HG03439 (cell line): ENCODE measurements around the gene SH3GLB2.
"Not testable (repeated sequence)": the region's sequence is repeated elsewhere in the genome, so short reads cannot be mapped to it uniquely, and the experiment has no call there.

Source experiments
- ATAC-seq: cut with Tn5 transposase; IDR thresholded peaks from one replicate; pipeline ENCODE4 v1.9.1; 2021; ENCODE audit warnings: mild to moderate bottlenecking, moderate library complexity; ENCODE audit not compliant: unreplicated experiment

The SH3GLB2 gene

DNA sequence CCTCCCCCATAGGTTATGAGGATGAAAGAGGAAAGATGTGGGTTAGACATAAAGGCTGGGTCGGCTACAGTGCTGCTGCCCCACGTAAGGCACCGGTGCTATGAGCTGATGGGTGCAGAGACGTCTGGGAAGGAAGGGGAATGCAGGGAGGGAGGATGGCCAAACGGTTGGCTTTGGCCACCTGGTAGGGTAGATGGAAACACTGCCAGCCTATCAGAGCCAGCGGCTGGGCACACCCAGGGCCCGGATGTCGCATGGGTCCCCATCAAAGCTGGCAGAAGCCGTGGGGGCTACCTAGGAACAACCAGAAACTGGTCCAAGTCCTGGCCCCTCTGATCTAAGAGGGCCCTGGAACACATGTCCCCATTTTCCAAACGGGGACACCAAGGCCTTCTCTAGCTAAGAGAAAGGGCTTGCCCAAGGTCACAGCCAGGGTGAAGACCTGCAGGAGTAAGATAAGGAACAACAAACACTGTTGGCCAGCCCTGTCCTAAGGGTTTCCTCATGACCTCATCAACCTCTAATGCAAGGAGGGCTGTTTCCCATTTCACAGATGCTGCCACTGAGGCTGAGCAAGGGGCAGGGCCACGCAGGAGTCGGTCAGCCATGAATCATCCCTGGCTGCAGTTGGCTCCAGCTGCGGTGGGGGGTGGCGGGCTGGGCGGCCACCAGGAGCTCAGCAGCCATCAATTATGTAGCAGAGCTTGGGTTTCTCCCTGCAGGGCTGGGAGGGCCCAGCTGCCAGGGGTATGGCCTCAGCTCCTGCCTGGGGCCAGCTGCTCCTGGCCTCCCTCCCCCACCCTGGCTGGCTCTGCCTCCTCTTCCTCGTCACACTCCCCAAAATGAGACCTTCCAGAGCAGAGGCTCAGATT is 4.9 kb downstream of the SH3GLB2 start:
- ATAC-seq, result no peak

DNA sequence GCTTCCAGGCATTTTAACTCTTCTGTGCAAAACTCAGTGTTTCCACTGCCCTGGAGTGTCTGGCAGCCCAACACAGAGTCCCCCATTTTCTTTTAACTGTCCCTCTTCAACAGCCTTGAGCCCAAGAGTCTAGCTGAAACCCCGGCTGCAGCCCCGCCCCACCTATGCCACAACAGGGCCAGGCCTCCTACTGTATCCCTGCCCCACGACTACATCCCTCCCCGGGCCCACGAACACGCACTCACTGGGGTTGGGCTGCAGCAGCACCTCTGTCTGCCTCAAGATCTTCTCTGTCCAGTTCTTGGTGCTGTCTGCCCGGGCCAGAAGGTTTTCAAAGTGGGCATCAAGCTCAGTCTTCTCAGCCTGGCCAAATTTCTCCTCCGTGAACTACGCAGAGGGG is 6.1 kb downstream of the SH3GLB2 start:
- ATAC-seq, result no peak

DNA sequence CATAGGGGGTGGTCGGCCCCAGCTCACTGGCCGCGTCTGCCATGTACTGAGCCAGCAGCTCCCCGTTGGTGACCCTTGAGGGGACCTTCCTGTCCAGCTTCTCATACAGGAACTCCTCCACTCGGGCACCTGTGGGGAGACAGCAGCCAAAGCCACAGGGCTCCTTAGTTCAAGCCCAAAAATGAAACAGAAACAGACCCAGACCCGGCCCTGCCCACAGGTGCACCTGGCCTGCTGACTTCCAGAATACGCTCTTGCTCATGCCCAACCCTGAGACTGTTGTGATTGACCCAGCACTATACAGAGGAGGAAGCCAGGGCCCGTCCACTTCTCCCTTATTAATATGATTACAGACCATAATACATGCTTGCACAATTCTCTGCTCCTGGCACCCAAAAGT is 7.0 kb downstream of the SH3GLB2 start:
- peak; percentile 56 for ATAC-seq

DNA sequence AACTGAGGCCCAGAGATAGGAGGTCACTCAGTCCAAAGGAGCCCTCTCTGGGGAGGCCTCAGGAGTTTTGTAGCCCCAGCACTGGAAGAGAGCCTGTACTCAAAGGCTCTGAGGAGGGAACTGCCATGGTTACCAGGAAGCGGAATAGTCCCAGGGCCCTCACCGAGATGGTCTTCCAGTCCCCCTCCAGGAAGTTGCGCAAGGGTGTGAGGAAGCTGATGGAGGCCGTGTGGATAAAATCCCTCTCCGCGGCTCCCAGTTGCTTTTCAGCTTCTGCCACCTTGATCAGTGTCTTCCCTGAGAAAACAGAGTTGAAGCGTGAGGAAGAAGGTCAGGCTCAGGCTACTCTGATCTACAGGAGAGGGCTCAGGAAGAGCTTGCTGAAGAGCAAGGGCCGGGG is 13.5 kb downstream of the SH3GLB2 start:
- no peak for ATAC-seq

DNA sequence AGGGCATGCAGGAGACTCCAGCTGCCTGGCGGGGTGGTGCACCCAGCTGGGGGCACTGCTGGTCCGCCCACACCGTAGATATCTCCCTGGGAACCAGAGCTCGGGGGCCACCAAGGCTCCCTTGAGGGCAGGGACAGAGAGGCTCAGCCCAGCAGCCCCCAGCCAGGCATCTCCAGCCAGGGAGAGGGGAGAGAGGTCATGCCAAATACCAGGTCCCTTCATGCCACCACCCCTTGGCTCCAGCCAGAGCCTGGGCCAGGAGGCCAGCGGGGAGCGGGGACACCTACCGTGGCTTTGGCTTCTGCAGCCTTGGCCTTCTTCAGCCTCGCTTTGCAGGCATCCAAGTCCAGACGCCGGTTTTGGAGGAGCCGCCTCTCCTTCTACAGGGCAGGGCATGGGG is 14.0 kb downstream of the SH3GLB2 start:
- ATAC-seq, result no peak

DNA sequence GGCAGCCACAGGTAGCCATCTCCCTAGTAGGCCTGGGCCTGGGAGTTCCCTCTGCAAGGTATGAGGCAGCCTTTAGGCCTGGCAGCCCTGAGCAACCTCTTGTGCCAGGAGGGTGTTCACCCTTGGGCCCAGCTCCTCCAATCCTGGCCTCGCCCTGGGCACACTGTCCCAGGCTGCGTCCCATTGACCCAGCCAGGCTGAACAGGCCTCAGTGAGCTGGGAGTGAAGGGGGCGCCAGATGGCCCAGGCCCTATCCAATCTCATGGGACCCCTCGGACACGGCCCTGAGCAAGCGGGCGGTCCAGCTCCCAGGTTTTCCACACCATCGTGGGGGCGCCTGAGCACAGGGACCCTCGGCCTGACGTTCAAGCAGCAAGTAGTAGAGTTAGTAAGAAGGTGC is 14.5 kb downstream of the SH3GLB2 start:
- no peak for ATAC-seq

DNA sequence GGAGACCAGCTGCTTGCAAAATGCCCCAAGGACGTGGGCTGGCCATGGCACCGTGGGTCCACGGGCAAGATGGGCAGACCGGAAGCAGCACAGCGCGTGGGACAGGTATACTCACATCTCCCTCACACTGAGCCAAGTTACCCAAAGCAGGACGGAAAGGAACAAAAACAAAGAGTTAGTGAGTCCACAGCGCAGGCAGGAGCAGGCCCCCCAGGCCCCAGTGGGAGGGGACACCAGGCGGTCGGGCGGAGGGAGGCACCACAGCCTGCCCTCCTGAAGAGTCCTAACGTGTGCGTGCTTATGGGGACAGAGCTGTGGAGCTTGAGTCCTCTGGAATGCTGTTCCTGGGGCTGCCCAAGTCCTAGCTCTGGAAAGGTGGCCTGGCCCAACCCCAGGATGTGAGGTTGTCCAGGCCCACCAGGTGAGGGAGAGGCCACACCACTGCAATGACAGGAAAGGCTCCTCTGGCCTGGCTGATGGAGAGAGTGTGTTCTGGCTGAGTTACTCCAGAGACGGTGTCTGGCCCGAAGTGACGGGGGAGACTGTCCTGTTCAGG is 15.2 kb downstream of the SH3GLB2 start:
- ATAC-seq, result no peak

DNA sequence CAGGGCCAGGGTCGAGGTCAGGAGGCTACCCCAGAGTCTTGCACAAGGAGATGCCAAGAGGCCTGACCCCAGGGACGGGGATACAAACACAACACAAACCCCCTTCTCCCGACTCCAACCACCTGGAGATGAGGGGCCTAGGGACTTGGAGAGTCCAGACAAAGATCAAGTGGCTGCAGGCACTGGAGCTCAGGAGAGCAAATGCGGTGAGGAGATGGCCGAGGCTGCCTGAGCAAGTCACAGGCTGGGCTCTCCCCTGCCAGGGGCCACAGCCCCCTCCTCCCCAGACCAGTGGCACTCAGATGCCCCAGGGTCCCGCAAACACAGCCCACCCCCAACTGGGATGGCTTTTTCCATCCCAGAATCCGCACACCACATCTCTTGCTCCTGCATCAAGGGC is 15.8 kb downstream of the SH3GLB2 start:
- no peak for ATAC-seq

DNA sequence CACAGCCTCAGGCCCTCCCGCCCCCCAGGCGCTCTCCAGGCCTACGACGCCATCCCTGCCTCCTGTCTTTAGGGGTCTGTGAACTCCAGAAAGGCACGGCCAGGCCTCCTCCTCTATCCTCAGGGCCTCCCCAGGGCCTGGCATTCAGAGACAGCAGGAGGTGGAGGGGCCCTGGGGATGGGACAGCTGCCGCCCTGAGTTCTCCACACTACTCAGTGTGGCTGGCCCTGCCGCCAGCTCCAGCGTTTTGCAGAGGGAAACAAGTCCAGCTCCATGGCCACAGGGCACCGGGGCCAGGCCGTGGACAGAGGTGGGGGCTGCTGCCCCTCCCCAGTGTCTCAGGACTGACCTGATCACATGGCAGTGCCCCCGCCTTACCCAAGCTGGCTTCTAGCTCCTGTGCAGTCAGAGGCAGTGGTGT is 16.4 kb downstream of the SH3GLB2 start:
- no peak for ATAC-seq

DNA sequence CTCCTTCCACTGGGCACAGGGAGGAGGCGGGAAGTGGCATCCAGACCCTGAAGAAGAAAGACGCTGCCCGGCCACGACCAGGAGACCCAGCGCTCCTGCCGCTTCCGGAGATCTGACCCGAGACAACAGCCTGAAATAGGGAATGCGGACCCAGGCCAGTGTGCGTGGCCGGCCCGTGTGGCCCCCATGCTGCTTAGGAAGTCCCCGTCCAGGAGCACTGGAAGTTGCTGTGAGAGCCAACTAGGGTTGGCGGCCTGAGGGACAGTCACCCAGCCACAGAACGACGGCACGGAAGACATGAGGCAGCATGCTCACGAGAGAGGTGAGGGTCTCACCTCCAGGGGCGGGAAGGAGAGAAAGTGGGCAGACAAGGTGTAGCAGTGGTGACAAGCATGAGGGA is 17.0 kb downstream of the SH3GLB2 start:
- ATAC-seq, result no peak

DNA sequence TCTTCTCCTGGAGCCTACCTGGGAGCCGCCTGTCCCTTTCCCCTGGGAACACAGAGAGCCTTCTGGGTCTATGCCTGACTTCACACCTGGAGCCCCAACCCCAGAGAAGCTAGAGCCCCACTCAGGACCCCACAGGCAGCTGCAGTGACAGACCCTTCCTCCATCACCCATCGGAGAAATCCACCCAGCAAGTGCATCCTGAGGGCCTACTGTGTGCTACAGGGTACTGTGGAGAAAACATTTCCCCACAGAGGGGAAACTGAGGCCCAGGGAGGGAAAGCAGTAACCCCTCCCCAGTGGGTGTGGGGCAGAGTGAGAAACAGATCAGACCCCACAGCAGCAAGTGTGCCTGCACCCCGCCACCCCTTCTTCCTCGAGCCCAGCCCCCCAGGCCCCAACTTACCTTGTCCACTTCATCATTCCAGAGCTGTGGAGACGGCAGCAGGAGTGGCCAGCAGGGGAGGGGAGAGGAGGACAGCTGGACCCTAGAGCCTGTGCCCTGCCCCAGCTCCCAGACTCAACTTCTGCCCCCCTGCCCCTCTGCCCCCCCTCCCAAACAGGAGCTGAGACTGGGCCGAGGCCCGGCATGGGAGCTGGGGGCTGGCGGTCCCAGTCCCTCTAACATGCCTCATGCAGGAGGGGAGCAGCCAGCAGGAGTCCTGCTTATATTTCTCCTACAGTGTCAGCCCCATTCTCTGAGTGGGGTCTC is 17.7 kb downstream of the SH3GLB2 start:
- no peak for ATAC-seq

DNA sequence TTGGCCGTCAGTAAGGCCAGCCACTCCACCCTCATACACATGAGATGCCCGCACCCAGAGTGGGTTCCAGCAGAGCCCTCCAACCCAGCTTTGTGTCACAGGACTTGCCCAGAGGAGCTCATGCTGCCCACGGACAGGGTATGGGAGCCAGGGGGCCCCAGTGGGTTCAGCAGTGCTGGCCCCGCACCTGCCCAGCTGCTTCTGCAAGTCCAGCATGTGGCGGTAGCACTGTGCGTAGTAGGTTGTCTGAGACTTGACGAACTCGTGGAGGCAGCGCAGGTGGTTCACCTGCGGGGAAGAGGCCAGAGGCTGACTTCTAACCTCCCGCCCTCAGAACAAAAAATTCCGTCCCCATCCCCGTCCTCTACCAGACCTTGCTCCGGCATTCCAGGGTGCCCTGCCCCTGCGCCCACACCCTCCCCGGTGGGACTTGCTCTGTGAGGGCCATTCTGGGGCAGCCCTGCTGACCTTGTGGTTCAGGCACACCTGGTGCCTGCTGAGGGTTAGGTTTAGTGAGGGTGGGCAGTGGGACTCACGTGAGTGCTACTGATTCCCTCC is 18.5 kb downstream of the SH3GLB2 start:
- ATAC-seq, result no peak

DNA sequence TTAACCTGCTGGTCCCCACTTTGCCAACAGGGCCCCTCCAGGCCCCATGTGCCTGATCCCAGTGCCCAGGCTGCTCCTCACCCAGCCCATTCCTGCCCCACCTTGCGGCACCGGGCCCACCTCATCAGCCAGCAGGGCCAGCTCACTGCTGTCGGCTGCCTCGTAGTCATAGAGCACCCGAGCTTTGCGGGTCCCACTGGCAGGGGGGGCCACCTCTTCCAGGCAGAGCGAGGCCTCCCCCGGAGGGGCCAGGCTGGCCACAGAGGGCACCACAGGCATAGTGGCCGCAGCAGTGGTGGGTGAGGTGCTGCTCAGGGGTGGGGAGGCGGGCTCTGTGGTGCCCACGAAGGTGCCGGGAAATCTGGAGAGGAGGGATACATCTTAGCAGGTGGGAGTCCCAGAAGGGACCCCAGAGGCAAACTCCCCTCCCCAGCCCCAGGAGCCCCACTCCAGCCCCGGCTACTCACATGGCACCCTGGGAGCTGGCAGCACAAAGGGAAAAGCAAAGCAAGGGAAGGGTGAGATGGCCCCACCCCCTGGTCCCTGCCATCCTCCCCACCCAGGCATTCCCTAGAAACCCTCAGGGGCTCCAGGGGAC is 19.0 kb downstream of the SH3GLB2 start:
- ATAC-seq, result no peak

DNA sequence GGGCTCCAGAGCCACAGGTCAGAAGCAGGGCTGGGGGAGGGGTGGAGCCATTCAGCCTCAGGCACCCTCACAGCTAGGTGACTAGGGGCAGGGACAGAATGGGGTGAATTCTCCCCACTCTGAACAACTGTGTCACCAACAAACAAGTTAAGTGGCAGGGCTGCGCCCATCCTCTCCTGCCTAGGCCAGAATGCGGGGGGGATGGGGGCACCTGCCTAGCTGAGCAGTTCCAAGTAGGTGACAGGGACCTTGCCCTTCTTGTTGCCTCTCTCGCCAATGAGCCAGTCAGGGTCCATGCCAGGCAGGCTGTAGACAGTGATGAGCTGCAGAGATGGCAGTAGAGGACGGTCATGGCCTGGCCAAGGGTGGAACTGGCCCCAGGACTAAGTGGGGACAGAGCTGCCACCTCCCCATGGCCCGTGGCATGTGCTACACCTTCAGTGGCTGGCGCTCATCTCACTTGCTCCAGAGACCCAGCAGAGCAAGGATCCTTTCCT is 19.6 kb downstream of the SH3GLB2 start:
- no peak for ATAC-seq

DNA sequence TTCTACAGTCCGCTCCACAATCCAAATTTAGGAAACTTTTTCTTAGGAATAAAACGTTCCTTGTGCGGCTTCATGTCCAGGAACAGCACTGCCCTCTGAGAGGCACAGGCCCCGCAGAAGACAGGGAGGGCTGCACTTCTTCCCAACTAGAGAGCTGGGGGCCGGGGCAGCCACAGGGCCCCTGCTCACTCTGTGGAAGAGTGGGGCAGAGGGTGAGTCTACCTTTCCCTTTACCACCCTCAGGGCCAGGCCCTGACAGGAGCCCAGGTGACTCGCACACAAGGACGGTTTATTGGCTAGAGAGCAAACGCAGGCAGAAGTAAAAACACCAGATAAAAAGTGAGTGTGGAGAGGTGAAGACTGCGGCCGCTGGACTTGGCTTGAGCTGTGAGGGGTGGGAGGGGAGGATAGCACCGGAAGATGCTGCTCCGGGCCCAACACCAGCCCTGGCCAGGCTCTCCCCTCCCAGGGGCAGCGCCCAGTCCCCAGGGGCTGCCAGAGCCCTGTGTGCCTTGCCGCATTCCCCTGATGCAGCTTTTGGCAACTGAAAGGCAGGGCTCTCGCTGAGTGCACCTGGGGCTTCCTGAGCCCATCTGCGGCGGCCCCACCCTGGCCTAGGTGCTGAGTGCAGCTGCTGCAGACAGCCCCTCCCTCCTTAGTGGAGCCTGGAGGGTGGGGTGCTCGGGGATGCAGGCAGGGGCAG is 20.2 kb downstream of the SH3GLB2 start:
- no peak for ATAC-seq

DNA sequence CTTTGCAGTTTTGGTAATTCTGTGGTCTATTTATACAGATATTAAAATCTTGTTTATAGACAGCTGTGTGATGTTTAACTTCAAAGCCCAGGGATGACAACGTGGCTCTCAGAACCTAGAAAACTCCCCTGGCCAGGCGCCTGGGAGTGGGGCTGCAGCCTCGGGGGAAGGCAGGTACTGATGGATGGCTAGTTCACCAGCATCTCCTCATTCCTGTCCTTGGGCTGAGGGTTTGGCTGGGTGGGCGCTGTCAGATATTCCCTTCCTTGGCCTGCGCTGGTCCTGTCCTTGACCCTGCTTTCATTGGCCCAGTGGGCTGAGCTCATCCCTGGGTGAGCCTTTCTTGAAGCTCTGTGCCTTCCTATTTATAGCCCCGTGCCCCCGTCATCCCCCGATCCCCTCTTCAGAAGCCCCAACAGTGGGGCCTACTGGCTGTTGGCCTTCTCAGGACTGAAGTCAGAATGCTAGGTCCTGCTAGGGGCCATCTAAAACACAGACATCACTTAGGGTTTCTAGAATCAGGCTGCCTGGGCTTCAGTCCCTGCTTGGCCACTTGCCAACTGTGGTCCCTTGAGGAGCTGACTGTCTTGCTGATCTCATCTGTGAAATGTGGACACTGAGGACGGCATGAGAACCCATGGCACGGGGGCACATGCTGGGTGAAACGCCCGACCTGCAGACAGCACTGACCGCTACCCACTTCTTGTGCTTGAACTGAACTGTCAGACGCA is 20.9 kb downstream of the SH3GLB2 start:
- ATAC-seq, result no peak

DNA sequence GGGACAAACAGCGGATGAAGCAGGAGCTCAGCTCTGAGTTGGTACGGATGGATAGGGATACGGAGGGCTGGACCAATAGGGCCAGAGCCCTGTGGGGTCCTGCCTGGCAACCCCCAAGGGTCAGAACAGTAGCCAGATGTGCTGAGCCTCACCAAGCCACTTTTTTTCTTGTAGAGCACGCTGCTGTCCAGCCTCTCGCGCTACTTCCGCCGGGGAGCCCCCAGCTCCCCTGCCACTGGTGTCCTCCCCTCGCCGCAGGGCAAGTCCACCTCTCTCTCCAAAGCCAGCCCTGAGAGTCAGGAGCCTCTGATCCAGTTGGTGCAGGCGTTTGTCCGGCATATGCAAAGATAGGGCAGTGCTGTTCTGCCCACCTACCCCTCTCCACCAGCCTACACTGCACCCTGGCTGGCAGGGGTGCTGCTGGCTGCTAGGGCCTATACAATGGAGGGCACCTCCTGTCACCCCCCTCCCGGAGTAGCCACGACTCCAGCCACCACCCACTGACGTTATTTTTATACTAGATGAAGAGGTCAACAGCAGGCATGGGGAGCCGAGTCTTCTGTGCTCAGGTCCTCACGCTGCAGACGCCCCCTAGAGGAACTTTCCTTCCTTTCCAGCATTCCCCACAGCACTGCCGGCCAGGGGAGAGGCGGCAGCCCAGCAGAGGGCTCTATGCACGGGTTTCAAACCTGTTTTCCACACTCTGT is 21.6 kb downstream of the SH3GLB2 start:
- ATAC-seq, result no peak

DNA sequence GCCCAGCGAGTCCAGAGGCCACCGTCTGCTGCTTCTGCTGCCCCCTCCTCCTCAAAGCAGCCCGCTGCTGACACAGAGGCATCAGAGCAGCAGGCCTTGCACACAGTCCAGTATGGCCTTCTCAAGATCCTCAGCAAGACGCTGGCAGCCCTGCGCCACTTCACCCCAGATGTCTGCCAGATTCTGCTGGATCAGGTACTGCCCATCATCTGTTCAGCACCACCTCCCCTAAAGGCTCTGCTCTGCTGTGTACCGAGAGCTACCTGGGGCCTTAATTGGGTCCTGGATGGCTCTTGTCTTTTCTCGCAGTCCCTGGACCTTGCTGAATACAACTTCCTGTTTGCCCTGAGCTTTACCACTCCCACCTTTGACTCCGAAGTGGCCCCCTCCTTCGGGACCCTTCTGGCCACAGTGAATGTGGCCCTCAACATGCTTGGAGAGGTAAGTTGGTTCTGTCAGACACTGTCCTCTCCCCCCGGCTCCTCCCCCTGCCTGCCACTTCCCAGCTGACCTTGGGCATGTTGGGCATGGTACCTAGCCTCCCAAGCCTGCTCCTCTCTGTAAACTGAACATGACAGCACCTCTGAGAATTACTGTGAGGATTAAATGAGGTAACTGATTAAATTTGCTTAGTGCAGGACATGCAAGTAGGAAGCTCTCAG is 22.7 kb downstream of the SH3GLB2 start:
- no peak for ATAC-seq

DNA sequence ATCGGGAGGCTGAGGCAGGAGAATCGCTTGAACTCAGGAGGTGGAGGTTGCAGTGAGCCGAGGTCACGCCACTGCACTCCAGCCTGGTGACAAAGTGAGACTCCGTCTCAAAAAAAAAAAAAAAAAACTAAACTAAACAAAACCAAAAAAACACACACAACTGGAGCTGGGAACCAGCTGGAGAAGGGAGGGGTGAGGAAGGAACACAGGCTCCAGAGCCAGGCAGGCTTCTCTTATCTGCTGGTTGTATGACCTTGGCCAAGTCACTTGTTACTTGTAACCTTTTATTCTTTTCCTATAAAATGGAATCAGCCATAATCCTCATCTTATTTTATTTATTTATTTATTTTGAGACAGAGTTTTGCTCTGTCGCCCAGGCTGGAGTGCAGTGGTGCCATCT is 24.0 kb downstream of the SH3GLB2 start:
- ATAC-seq, result not testable (repeated sequence)
